GM18873 (cell line): ENCODE results near the gene RIBC2.

Experiments used
- ATAC-seq: cut with Tn5 transposase; IDR thresholded peaks from one replicate; pipeline ENCODE4 v1.9.1; 2021; ENCODE audit warnings: mild to moderate bottlenecking, moderate library complexity, moderate number of reproducible peaks; ENCODE audit not compliant: unreplicated experiment, low FRiP score

RIBC2 gene

GRCh38 chr22:45469281-45470073 lies 56.0 kb downstream of the RIBC2 start:
- ATAC-seq, result no peak

GRCh38 chr22:45470871-45471270 lies 57.4 kb downstream of the RIBC2 start:
- ATAC-seq, result no peak

GRCh38 chr22:45472426-45472825 lies 58.9 kb downstream of the RIBC2 start:
- ATAC-seq, result no peak

- no peak for ATAC-seq
These were observed 60.2 kb downstream of the RIBC2 start for GRCh38 chr22:45473626-45474237.

- ATAC-seq, result no peak
These were observed 61.7 kb downstream of the RIBC2 start for GRCh38 chr22:45475063-45475747.

- no peak for ATAC-seq
These were observed 62.5 kb downstream of the RIBC2 start for GRCh38 chr22:45475851-45476514.

- no peak for ATAC-seq
These were observed 63.3 kb downstream of the RIBC2 start for GRCh38 chr22:45476814-45477213.

- ATAC-seq, result no peak
These were observed 64.0 kb downstream of the RIBC2 start for GRCh38 chr22:45477366-45478107.

- ATAC-seq, result no peak
These were observed 64.7 kb downstream of the RIBC2 start for GRCh38 chr22:45478108-45478771.

GRCh38 chr22:45480717-45481116 lies 67.2 kb downstream of the RIBC2 start:
- ATAC-seq, result no peak

- no peak for ATAC-seq
These were observed 68.2 kb downstream of the RIBC2 start for GRCh38 chr22:45481661-45482060.
